ENCODE measurements around the gene MYBPH. TPM values are rescaled to one million over a fixed set of nuclear protein-coding genes. Genes with fewer than 3 reads are reported as not detected.

MYBPH gene
- total and polyA plus RNA-seq, 2 of the 13 experiments (the other 11 are each of a cell fraction or from before 2014, with no cell fraction given), result not detected

- TF ChIP-seq, protein P1, sequence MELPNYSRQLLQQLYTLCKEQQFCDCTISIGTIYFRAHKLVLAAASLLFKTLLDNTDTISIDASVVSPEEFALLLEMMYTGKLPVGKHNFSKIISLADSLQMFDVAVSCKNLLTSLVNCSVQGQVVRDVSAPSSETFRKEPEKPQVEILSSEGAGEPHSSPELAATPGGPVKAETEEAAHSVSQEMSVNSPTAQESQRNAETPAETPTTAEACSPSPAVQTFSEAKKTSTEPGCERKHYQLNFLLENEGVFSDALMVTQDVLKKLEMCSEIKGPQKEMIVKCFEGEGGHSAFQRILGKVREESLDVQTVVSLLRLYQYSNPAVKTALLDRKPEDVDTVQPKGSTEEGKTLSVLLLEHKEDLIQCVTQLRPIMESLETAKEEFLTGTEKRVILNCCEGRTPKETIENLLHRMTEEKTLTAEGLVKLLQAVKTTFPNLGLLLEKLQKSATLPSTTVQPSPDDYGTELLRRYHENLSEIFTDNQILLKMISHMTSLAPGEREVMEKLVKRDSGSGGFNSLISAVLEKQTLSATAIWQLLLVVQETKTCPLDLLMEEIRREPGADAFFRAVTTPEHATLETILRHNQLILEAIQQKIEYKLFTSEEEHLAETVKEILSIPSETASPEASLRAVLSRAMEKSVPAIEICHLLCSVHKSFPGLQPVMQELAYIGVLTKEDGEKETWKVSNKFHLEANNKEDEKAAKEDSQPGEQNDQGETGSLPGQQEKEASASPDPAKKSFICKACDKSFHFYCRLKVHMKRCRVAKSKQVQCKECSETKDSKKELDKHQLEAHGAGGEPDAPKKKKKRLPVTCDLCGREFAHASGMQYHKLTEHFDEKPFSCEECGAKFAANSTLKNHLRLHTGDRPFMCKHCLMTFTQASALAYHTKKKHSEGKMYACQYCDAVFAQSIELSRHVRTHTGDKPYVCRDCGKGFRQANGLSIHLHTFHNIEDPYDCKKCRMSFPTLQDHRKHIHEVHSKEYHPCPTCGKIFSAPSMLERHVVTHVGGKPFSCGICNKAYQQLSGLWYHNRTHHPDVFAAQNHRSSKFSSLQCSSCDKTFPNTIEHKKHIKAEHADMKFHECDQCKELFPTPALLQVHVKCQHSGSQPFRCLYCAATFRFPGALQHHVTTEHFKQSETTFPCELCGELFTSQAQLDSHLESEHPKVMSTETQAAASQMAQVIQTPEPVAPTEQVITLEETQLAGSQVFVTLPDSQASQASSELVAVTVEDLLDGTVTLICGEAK (IDR thresholded peaks at IDR 0.05), result no peak
- TF ChIP-seq, protein P1 (CRISPR knock-in tag; IDR thresholded peaks at IDR 0.05), result no peak
- no peak for TF ChIP-seq ADNP (CRISPR knock-in tag; IDR thresholded peaks at IDR 0.05)
- no peak for TF ChIP-seq ZNF816 (CRISPR knock-in tag; IDR thresholded peaks at IDR 0.05; ENCODE audit: borderline replicate concordance)
- TF ChIP-seq MXI1 (IDR thresholded peaks at IDR 0.05; ENCODE audit: borderline replicate concordance, low read depth, low read length), result no peak
- TF ChIP-seq ATF2 (CRISPR knock-in tag; IDR thresholded peaks at IDR 0.05), result no peak
- no peak for TF ChIP-seq MTF2 (CRISPR knock-in tag; IDR thresholded peaks at IDR 0.05; ENCODE audit: borderline replicate concordance)
- no peak for TF ChIP-seq EED (CRISPR knock-in tag; IDR thresholded peaks at IDR 0.05)
- TF ChIP-seq ATF1 (CRISPR knock-in tag; IDR thresholded peaks at IDR 0.05), result no peak
- TF ChIP-seq ZNF691 (CRISPR knock-in tag; IDR thresholded peaks at IDR 0.05; ENCODE audit: borderline replicate concordance, low read depth), result no peak
- no peak for TF ChIP-seq ZNF724P (CRISPR knock-in tag; IDR thresholded peaks at IDR 0.05; ENCODE audit: borderline replicate concordance)
- TF ChIP-seq MAF1 (CRISPR knock-in tag; IDR thresholded peaks at IDR 0.05; ENCODE audit: borderline replicate concordance), result no peak
- no peak for TF ChIP-seq ZNF546 (CRISPR knock-in tag; conservative IDR thresholded peaks at IDR 0.05)
- TF ChIP-seq ZBTB37 (CRISPR knock-in tag; IDR thresholded peaks at IDR 0.05), result no peak
These were observed 39.1 kb downstream of the MYBPH start (continued) for GRCh38 chr1:203136409-203137042.

Measured in HepG2 (cell line).